SH-SY5Y (cell line): Measurements from ENCODE around the gene TENM4.

ENCODE experiments used
- GATA2 ChIP-seq: IDR thresholded peaks from 2 replicates; pipeline ENCODE4 v1.6.1; 2011; ENCODE audit warnings: mild to moderate bottlenecking, low read depth, low read length
- GATA3 ChIP-seq: IDR thresholded peaks from 2 replicates; pipeline ENCODE4 v1.6.1; 2011; ENCODE audit warnings: low read depth, mild to moderate bottlenecking, low read length, moderate library complexity

- no peak for TF ChIP-seq GATA2
- no peak for TF ChIP-seq GATA3
Measured at GRCh38 chr11:79342236-79342635, 98.6 kb downstream of the TENM4 start.
